Esophagus squamous epithelium (tissue), 4 donors: ENCODE results near the gene DIPK1B.

Source experiments
- POLR2A ChIP-seq, 4 donors: fragments of 450-650 bp; IDR thresholded peaks; one replicate each; pipeline ENCODE4 v1.6.1; 2017; ENCODE audit warnings: antibody characterized with exemption in 4 of 4, mild to moderate bottlenecking in 4 of 4, moderate library complexity in 3 of 4
- TF ChIP-seq, protein P1 (sequence below), 6 experiments: fragments of 450-650 bp in 4 of 6; fragments of 200-600 bp in 2 of 6; sonication (generic) in 2 of 6; IDR thresholded peaks; one replicate each; pipeline ENCODE4 v1.5.1; 2016 to 2019; ENCODE audit warnings: antibody characterized with exemption in 6 of 6, mild to moderate bottlenecking in 4 of 6, moderate library complexity in 4 of 6

DNA sequence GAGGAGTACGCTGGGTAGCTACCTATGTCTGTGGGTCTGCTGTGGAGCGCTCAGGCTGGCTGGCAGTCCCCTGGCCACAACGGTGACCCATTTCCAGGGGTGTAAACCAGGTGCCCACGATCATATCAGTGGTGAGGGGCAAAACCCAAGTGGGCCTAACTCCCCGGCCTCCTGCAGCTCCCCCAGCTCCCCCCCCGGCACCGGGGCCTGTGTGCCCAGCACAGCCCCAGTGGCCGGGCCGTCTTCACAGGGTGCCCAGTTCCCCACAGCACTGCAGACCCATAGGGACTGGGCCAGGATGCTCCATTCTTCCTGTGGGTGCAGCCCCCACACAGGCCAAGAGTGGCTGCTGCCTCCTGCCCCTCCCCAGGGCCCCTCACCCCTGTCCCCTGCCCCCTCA is 46.6 kb downstream of the DIPK1B start:
- TF ChIP-seq, protein P1, sequence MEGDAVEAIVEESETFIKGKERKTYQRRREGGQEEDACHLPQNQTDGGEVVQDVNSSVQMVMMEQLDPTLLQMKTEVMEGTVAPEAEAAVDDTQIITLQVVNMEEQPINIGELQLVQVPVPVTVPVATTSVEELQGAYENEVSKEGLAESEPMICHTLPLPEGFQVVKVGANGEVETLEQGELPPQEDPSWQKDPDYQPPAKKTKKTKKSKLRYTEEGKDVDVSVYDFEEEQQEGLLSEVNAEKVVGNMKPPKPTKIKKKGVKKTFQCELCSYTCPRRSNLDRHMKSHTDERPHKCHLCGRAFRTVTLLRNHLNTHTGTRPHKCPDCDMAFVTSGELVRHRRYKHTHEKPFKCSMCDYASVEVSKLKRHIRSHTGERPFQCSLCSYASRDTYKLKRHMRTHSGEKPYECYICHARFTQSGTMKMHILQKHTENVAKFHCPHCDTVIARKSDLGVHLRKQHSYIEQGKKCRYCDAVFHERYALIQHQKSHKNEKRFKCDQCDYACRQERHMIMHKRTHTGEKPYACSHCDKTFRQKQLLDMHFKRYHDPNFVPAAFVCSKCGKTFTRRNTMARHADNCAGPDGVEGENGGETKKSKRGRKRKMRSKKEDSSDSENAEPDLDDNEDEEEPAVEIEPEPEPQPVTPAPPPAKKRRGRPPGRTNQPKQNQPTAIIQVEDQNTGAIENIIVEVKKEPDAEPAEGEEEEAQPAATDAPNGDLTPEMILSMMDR (IDR thresholded peaks at IDR 0.05): no peak
- no peak for TF ChIP-seq POLR2A (IDR thresholded peaks at IDR 0.05)
